ENCODE measurements around the gene SPATS1. TPM values are rescaled to one million over a fixed set of nuclear protein-coding genes. Genes with fewer than 3 reads are reported as not detected.
"Not testable (repeated sequence)": the region's sequence is repeated elsewhere in the genome, so short reads cannot be mapped to it uniquely, and the experiment has no call there.

Gene SPATS1
- total RNA-seq, 1 experiment from 2014 or later, result not detected

- peaks cover 10% of the 10 kb centered on the region for H3K4me1 Mint-ChIP-seq (ENCODE audit: insufficient read depth, unreplicated experiment)
- POLR2A ChIA-PET, result no interaction called here
- H3K27me3 Mint-ChIP-seq (ENCODE audit: insufficient read depth, unreplicated experiment), result peaks cover 46% of the 10 kb centered on the region
- CTCF ChIA-PET, result interaction anchor here (0.7 kb wide), 1 partner anchor 150 kb away, joined by 4 read pairs; no protein-coding TSS in a partner anchor
- no TSS peak for BruUV-seq (replicated peaks)
- no peak overlapping the region for H3K27ac Mint-ChIP-seq (ENCODE audit: low read depth, unreplicated experiment)
- H3K9me3 Mint-ChIP-seq (ENCODE audit: unreplicated experiment), result no peaks in the 10 kb centered on the region
- H3K36me3 Mint-ChIP-seq (ENCODE audit: insufficient read depth, unreplicated experiment), result peaks cover 5% of the 10 kb centered on the region
- H3K4me3 Mint-ChIP-seq (ENCODE audit: unreplicated experiment), result no peak overlapping the region
- DNase-seq (ENCODE audit: unreplicated experiment), result no peak
- TF ChIP-seq CTCF (IDR thresholded peaks at IDR 0.05; ENCODE audit: unreplicated experiment), result no peak
- intact Hi-C loops (cut with micrococcal nuclease), result no loop called here
These were observed 26.9 kb upstream of the SPATS1 start for GRCh38 chr6:44315516-44315915.

- H3K4me1 Mint-ChIP-seq (ENCODE audit: insufficient read depth, unreplicated experiment), result peaks cover 10% of the 10 kb centered on the region
- BruUV-seq (replicated peaks), result no TSS peak
- H3K27ac Mint-ChIP-seq (ENCODE audit: low read depth, unreplicated experiment), result no peak overlapping the region
- intact Hi-C loops (cut with micrococcal nuclease), result no loop called here
- H3K27me3 Mint-ChIP-seq (ENCODE audit: insufficient read depth, unreplicated experiment), result peaks cover 51% of the 10 kb centered on the region
- no peaks in the 10 kb centered on the region for H3K9me3 Mint-ChIP-seq (ENCODE audit: unreplicated experiment)
- TF ChIP-seq CTCF (IDR thresholded peaks at IDR 0.05; ENCODE audit: unreplicated experiment), result no peak
- CTCF ChIA-PET, result no interaction called here
- H3K36me3 Mint-ChIP-seq (ENCODE audit: insufficient read depth, unreplicated experiment), result peaks cover 1% of the 10 kb centered on the region
- H3K4me3 Mint-ChIP-seq (ENCODE audit: unreplicated experiment), result no peak overlapping the region
- DNase-seq (ENCODE audit: unreplicated experiment), result no peak
- POLR2A ChIA-PET, result no interaction called here
These were observed 26.5 kb upstream of the SPATS1 start for GRCh38 chr6:44315951-44316350.

GRCh38 chr6:44316481-44316880, 26.0 kb upstream of the SPATS1 start:
- Mint-ChIP-seq H3K27me3 (ENCODE audit: insufficient read depth, unreplicated experiment) (peaks cover 55% of the 10 kb centered on the region), H3K9me3 (ENCODE audit: unreplicated experiment) (no peaks in the 10 kb centered on the region), H3K36me3 (ENCODE audit: insufficient read depth, unreplicated experiment) (no peaks in the 10 kb centered on the region), H3K27ac (ENCODE audit: low read depth, unreplicated experiment) (no peak overlapping the region), H3K4me3 (ENCODE audit: unreplicated experiment) (no peak overlapping the region), H3K4me1 (ENCODE audit: insufficient read depth, unreplicated experiment) (peaks cover 10% of the 10 kb centered on the region)
- intact Hi-C loops (cut with micrococcal nuclease), result no loop called here
- BruUV-seq (replicated peaks), result no TSS peak
- no peak for DNase-seq (ENCODE audit: unreplicated experiment)
- POLR2A ChIA-PET, result no interaction called here
- TF ChIP-seq CTCF (IDR thresholded peaks at IDR 0.05; ENCODE audit: unreplicated experiment), result no peak
- CTCF ChIA-PET, result no interaction called here

- H3K27ac Mint-ChIP-seq (ENCODE audit: low read depth, unreplicated experiment); intact Hi-C loops (cut with micrococcal nuclease); H3K9me3 Mint-ChIP-seq (ENCODE audit: unreplicated experiment); DNase-seq (ENCODE audit: unreplicated experiment); BruUV-seq (replicated peaks); H3K36me3 Mint-ChIP-seq (ENCODE audit: insufficient read depth, unreplicated experiment); H3K4me1 Mint-ChIP-seq (ENCODE audit: insufficient read depth, unreplicated experiment); H3K4me3 Mint-ChIP-seq (ENCODE audit: unreplicated experiment): not testable (repeated sequence)
- ChIA-PET CTCF (interaction anchor here (0.9 kb wide), 1 partner anchor 21 kb away, joined by 5 read pairs; no protein-coding TSS in a partner anchor), POLR2A (interaction anchor here (0.6 kb wide), 2 partner anchors 22 to 1175 kb away, joined by 3 to 4 read pairs; no protein-coding TSS in a partner anchor)
- H3K27me3 Mint-ChIP-seq (ENCODE audit: insufficient read depth, unreplicated experiment), result peaks cover 55% of the 10 kb centered on the region
These were observed 25.3 kb upstream of the SPATS1 start for GRCh38 chr6:44317136-44317631.

- DNase-seq (ENCODE audit: unreplicated experiment), result no peak
- BruUV-seq (replicated peaks), result no TSS peak
- H3K27me3 Mint-ChIP-seq (ENCODE audit: insufficient read depth, unreplicated experiment), result peaks cover 47% of the 10 kb centered on the region
- ChIA-PET CTCF (no interaction called here), POLR2A (no interaction called here)
- intact Hi-C loops (cut with micrococcal nuclease), result no loop called here
- no peak overlapping the region for H3K4me3 Mint-ChIP-seq (ENCODE audit: unreplicated experiment)
- no peak for TF ChIP-seq CTCF (IDR thresholded peaks at IDR 0.05; ENCODE audit: unreplicated experiment)
- H3K9me3 Mint-ChIP-seq (ENCODE audit: unreplicated experiment), result no peaks in the 10 kb centered on the region
- H3K36me3 Mint-ChIP-seq (ENCODE audit: insufficient read depth, unreplicated experiment), result no peaks in the 10 kb centered on the region
- H3K4me1 Mint-ChIP-seq (ENCODE audit: insufficient read depth, unreplicated experiment), result no peaks in the 10 kb centered on the region
- H3K27ac Mint-ChIP-seq (ENCODE audit: low read depth, unreplicated experiment), result no peak overlapping the region
These were observed 21.2 kb upstream of the SPATS1 start for GRCh38 chr6:44321210-44321609.

Data from MCF 10A (cell line).